ENCODE measurements around the gene PCSK6. TPM values are rescaled to one million over a fixed set of nuclear protein-coding genes. Genes with fewer than 3 reads are reported as not detected.
A peak's percentile ranks its signal among the peaks of the same experiment; 100 is the strongest.

Gene PCSK6
- total and polyA plus RNA-seq, 2 of the 8 experiments (the other 6 are each of a cell fraction or from before 2014, with no cell fraction given) = 1.9 to 4.0 TPM

DNA sequence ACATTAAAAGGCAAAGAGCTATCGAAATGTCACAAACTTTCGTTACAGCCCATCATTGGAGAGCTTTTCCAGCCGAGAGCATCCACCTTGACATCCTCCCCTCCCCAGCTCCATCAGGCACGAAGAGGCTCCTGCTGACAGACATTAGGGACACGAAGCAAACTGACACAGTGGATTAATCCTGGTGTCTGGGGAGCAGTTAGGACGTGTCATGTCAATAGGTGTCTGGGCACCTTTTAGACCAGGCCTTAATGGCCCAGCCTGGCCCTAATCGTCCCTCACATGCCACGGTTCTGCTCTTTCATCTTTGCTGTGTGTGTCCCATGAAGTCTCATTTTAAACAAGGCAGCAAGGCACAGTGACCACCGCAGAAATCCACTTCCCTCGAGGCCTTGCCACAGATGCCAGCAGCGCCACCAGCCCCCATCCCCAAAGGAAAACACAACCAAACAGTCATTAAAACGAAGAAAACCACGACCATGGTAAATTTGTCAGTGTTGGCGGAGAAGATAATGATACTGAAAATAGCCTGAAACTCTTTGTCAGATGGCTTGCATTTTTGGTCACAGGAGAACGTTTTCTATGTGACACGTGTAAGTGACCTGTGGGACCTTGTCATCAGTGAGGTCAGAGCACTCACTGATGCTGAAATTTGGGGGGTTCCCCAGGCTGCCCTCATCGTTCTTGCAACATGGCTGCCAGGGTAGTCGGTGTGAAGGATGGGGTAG lies 16.3 kb upstream of the PCSK6 start:
- no peak for FAIRE-seq
- TF ChIP-seq SAP30 (IDR thresholded peaks at IDR 0.05; ENCODE audit: insufficient read depth, insufficient replicate concordance, low read length) = no peak
- TF ChIP-seq TBP (IDR thresholded peaks at IDR 0.05; ENCODE audit: low read depth, low read length) = no peak
- no peak for TF ChIP-seq YY1 (IDR thresholded peaks at IDR 0.05; ENCODE audit: low read depth, low read length)
- no peak for TF ChIP-seq CHD1 (IDR thresholded peaks at IDR 0.05; ENCODE audit: low read depth, low read length)
- TF ChIP-seq, protein P1, sequence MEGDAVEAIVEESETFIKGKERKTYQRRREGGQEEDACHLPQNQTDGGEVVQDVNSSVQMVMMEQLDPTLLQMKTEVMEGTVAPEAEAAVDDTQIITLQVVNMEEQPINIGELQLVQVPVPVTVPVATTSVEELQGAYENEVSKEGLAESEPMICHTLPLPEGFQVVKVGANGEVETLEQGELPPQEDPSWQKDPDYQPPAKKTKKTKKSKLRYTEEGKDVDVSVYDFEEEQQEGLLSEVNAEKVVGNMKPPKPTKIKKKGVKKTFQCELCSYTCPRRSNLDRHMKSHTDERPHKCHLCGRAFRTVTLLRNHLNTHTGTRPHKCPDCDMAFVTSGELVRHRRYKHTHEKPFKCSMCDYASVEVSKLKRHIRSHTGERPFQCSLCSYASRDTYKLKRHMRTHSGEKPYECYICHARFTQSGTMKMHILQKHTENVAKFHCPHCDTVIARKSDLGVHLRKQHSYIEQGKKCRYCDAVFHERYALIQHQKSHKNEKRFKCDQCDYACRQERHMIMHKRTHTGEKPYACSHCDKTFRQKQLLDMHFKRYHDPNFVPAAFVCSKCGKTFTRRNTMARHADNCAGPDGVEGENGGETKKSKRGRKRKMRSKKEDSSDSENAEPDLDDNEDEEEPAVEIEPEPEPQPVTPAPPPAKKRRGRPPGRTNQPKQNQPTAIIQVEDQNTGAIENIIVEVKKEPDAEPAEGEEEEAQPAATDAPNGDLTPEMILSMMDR (IDR thresholded peaks at IDR 0.05; ENCODE audit: control extremely low read depth in 1 of 3, insufficient read depth in 1 of 3, low read depth in 1 of 3, low read length in 3 of 3) = no peak
- no peak for TF ChIP-seq CTBP2 (IDR thresholded peaks at IDR 0.05; ENCODE audit: borderline replicate concordance, insufficient read depth, insufficient read length, low read length)
- no peak for TF ChIP-seq KDM1A (IDR thresholded peaks at IDR 0.05; ENCODE audit: borderline replicate concordance, low read length)
- TF ChIP-seq HDAC6 (IDR thresholded peaks at IDR 0.05; ENCODE audit: low read depth, low read length) = no peak
- no peak for TF ChIP-seq SP1 (IDR thresholded peaks at IDR 0.05; ENCODE audit: low read depth, low read length)
- no peak for TF ChIP-seq RAD21 (IDR thresholded peaks at IDR 0.05 in 1 of 2, conservative IDR thresholded peaks at IDR 0.05 in 1 of 2; ENCODE audit: low read depth in 2 of 2, low read length in 2 of 2)

More for the DNA sequence above, 16.3 kb upstream of the PCSK6 start:
- Histone ChIP-seq H2AK5ac (ENCODE audit: low read depth, low read length) (no peak overlapping the region), H3K23ac (ENCODE audit: insufficient read length) (no peak overlapping the region), H2BK12ac (ENCODE audit: low read depth, low read length) (no peak overlapping the region), H3K14ac (ENCODE audit: insufficient read length) (no peak overlapping the region), H3K4me1 (replicated peaks in 1 of 4; ENCODE audit: control insufficient read depth in 3 of 4, insufficient read depth in 4 of 4, low read length in 3 of 4) (peaks cover 0 to 5% (median under 1%) of the 10 kb centered on the region in 4 experiments; a peak in 2 of 7 replicates), H3K4ac (replicated peaks; ENCODE audit: insufficient read length, low read depth, low read length) (no peak overlapping the region), H3K9me3 (ENCODE audit: insufficient read depth in 2 of 2, low read depth in 1 of 2, low read length in 1 of 2) (no peaks in the 10 kb centered on the region), H4K8ac (ENCODE audit: extremely low read depth, insufficient read depth, low read length) (no peak overlapping the region), H2BK5ac (ENCODE audit: low read depth, low read length) (no peak overlapping the region), H3K79me1 (ENCODE audit: low read depth, low read length) (no peaks in the 10 kb centered on the region), H4K5ac (ENCODE audit: insufficient read length, low read depth, low read length) (no peak overlapping the region), H4K91ac (replicated peaks; ENCODE audit: insufficient read length, low read length) (no peak overlapping the region), H3K23me2 (ENCODE audit: low read depth, low read length) (no peaks in the 10 kb centered on the region), H2BK20ac (ENCODE audit: low read length) (no peak overlapping the region), H3K36me3 (ENCODE audit: control insufficient read depth in 2 of 4, insufficient read depth in 4 of 4, low read length in 3 of 4) (no peaks in the 10 kb centered on the region), H4K20me1 (replicated peaks in 1 of 2; ENCODE audit: control insufficient read depth in 1 of 2, insufficient read depth in 2 of 2, low read length in 2 of 2) (no peaks in the 10 kb centered on the region), H3K27me3 (replicated peaks in 1 of 4; ENCODE audit: control insufficient read depth in 3 of 4, extremely low read depth in 1 of 4, insufficient read depth in 3 of 4, low read length in 3 of 4) (no peaks in the 10 kb centered on the region), H3K18ac (ENCODE audit: extremely low read depth, low read length) (no peak overlapping the region), H3K4me2 (ENCODE audit: insufficient read depth in 1 of 2, low read depth in 2 of 2, low read length in 2 of 2) (no peak overlapping the region), H3K4me3 (ENCODE audit: extremely low read depth in 1 of 4, insufficient read depth in 2 of 4, low read depth in 3 of 4, low read length in 4 of 4) (no peak overlapping the region), H3K79me2 (ENCODE audit: control insufficient read depth in 1 of 2, insufficient read depth in 2 of 2, low read length in 2 of 2) (no peaks in the 10 kb centered on the region), H2BK15ac (ENCODE audit: low read length) (no peak overlapping the region), H2AFZ (ENCODE audit: low read length) (no peak overlapping the region), H3K56ac (replicated peaks; ENCODE audit: insufficient read length, low read depth, low read length) (no peak overlapping the region), H3K27ac (ENCODE audit: low read depth, low read length) (no peak overlapping the region), H3K9ac (replicated peaks in 1 of 4; ENCODE audit: extremely low read depth in 1 of 4, low read depth in 3 of 4, low read length in 3 of 4) (no peak overlapping the region), H2BK120ac (replicated peaks; ENCODE audit: low read depth, low read length) (no peak overlapping the region)
- ChIA-PET POLR2A (ENCODE audit: partially characterized antibody) (no interaction called here), CTCF (ENCODE audit: partially characterized antibody) (interaction anchor here (0.9 to 3.9 kb wide), 3 partner anchors 15 to 169 kb away, joined by 3 to 21 read pairs (median 3); no protein-coding TSS in a partner anchor)
- DNase-seq (ENCODE audit: low read depth in 1 of 2, low spot score in 2 of 2) = peak in 1 of 2 experiments; percentile 19
- WGBS, 2 experiments (ENCODE audit: extremely low coverage in 1 of 2, insufficient coverage in 1 of 2, insufficient read length in 1 of 2, insufficient replicate concordance in 2 of 2, low coverage in 1 of 2, low lambda C conversion rate in 2 of 2, missing lambda C conversion rate in 1 of 2) = 80% methylated on average over 18 of the region's 18 CpGs; no CpG with 5 or more reads in 1 of the 2 experiments

Data from H1 (cell line).